ENCODE measurements around the gene PDE4B. TPM values are rescaled to one million over a fixed set of nuclear protein-coding genes. Genes with fewer than 3 reads are reported as not detected.
"Not testable (repeated sequence)": the region's sequence is repeated elsewhere in the genome, so short reads cannot be mapped to it uniquely, and the experiment has no call there.

The PDE4B gene
- total and polyA plus RNA-seq, 9 donors = 1.7 to 8.2 (median 5.1) TPM

DNA sequence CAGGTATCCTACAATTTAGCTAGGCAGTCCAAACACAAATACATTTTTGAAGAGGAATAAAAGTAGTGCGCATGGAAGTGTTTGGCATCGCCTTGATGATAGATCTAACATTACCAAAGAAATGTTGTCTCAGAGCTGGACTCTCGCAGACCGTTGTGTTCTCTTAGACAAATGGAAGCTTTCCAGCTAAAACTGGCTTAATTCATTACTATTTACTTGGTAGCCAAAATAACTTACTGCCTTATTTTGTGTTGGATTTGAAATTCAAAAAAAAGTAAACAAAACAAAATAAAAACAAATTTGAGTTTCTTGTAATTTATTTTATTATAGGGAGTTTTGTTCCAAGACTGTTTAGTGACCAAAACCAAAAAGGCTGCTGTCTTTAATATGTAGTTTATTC is 51.6 kb downstream of the PDE4B start:
- no peaks in the 10 kb centered on the region for H3K4me1 ChIP-seq (ENCODE audit: insufficient read depth)
- no peak overlapping the region for H3K27ac ChIP-seq
- H3K9me3 ChIP-seq = no peaks in the 10 kb centered on the region
- DNase-seq = no peak
- intact Hi-C loops (cut with DNase I) = no loop called here
- no peak for TF ChIP-seq POLR2A (IDR thresholded peaks at IDR 0.05)
- WGBS, 3 donors = 6 to 18% (median 13%) methylated on average over 4 of the region's 4 CpGs
- no peaks in the 10 kb centered on the region for H3K27me3 ChIP-seq
- no peak overlapping the region for H3K4me3 ChIP-seq
- no peaks in the 10 kb centered on the region for H3K36me3 ChIP-seq

DNA sequence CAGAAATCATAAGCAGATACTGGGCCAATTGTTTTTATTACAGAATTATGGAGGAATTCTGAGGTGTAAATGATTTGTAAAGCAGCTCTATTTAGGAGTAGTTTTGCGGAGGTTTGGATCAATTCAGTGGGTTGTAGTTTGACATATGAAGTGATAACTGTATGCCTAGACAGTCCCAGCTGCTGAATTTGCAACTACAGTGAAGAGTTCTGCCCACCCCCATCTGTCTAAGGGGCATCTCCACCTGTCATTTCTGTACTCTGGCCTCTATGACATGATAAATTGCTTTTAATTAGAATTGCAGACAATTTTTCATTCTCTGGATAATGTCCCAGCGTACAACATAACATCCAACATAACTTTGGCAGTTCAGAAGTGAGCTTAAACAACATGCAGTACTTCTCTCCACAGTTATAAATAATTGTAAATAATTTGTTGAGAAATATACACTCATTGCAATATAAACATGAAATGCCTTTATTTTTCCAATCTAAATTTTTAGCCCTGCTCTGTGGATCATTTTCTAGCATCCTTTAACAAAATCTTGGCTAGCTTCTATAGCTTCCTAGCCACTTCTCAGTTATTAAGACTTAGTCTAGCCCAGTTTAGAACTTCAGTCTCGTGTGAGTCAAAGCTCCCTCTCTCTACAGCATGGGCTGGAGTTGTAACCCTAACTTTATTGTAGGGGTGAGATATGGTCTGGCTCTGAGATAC is 52.3 kb downstream of the PDE4B start:
- Histone ChIP-seq H3K4me3 (no peak overlapping the region), H3K27me3 (no peaks in the 10 kb centered on the region), H3K4me1 (ENCODE audit: insufficient read depth) (no peaks in the 10 kb centered on the region), H3K9me3 (no peaks in the 10 kb centered on the region), H3K27ac (no peak overlapping the region), H3K36me3 (no peaks in the 10 kb centered on the region)
- WGBS, 3 donors = 8 to 18% (median 11%) methylated on average over 3 of the region's 3 CpGs
- no peak for DNase-seq
- intact Hi-C loops (cut with DNase I) = no loop called here
- TF ChIP-seq EP300 (IDR thresholded peaks at IDR 0.05) (no peak), POLR2A (IDR thresholded peaks at IDR 0.05) (no peak)
- TF ChIP-seq, protein P1, sequence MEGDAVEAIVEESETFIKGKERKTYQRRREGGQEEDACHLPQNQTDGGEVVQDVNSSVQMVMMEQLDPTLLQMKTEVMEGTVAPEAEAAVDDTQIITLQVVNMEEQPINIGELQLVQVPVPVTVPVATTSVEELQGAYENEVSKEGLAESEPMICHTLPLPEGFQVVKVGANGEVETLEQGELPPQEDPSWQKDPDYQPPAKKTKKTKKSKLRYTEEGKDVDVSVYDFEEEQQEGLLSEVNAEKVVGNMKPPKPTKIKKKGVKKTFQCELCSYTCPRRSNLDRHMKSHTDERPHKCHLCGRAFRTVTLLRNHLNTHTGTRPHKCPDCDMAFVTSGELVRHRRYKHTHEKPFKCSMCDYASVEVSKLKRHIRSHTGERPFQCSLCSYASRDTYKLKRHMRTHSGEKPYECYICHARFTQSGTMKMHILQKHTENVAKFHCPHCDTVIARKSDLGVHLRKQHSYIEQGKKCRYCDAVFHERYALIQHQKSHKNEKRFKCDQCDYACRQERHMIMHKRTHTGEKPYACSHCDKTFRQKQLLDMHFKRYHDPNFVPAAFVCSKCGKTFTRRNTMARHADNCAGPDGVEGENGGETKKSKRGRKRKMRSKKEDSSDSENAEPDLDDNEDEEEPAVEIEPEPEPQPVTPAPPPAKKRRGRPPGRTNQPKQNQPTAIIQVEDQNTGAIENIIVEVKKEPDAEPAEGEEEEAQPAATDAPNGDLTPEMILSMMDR (IDR thresholded peaks at IDR 0.05) = no peak

DNA sequence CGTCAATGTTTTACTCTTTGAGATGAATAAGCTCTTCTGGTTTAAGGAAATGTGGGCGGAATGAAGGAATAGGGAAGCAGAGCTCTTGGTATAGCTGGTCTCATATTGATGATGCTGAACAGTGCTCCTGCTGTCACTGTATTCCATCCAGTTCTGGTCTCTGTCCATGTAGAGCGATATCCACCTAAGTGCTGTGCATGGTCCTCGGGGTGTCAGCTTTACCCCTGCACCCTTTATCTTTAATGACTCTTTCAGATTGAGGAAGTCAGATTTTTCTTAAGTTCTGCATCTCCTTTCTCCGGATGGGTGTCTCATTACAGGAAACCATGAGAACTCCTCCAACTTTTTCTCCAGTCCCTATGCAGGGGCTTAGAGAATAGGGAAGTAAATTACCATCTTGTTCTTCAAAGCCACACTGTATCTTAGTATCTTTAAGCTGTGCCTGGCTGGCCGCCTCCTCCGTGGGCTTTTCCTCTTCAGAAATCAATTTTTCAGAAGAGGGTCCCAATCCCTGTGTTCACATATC is 52.9 kb downstream of the PDE4B start:
- Histone ChIP-seq H3K4me3 (no peak overlapping the region), H3K4me1 (ENCODE audit: insufficient read depth) (no peaks in the 10 kb centered on the region), H3K9me3 (no peaks in the 10 kb centered on the region), H3K27ac (no peak overlapping the region), H3K27me3 (no peaks in the 10 kb centered on the region), H3K36me3 (no peaks in the 10 kb centered on the region)
- no peak for DNase-seq
- TF ChIP-seq, protein P1 (IDR thresholded peaks at IDR 0.05) = no peak
- TF ChIP-seq POLR2A (IDR thresholded peaks at IDR 0.05) (no peak), EP300 (IDR thresholded peaks at IDR 0.05) (no peak)
- intact Hi-C loops (cut with DNase I) = no loop called here
- WGBS, 3 donors = 76 to 84% (median 79%) methylated on average over 7 of the region's 7 CpGs

DNA sequence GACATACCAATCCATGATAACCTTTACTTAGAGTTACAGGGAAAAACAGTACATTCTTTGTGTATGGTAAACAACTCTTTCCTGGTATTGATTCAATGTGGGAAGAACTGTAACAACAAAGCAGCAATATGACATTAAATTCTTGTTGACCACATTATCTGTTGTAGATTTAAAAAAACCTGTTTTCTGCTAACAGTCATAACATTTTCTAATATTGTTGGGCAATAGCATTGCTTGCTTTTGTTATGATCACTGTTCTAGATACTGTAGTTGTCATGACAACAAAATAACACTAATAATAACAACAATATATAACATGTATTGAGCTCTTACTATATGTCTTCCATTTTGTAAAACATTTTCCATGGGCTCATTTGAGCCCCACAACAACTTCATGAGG is 54.2 kb downstream of the PDE4B start:
- Histone ChIP-seq H3K9me3 (no peaks in the 10 kb centered on the region), H3K36me3 (no peaks in the 10 kb centered on the region), H3K27ac (no peak overlapping the region), H3K4me1 (ENCODE audit: insufficient read depth) (no peaks in the 10 kb centered on the region), H3K4me3 (no peak overlapping the region), H3K27me3 (no peaks in the 10 kb centered on the region)
- TF ChIP-seq, protein P1 (IDR thresholded peaks at IDR 0.05) = no peak
- TF ChIP-seq POLR2A (IDR thresholded peaks at IDR 0.05) (no peak), EP300 (IDR thresholded peaks at IDR 0.05) (no peak)
- DNase-seq = no peak
- intact Hi-C loops (cut with DNase I) = no loop called here

DNA sequence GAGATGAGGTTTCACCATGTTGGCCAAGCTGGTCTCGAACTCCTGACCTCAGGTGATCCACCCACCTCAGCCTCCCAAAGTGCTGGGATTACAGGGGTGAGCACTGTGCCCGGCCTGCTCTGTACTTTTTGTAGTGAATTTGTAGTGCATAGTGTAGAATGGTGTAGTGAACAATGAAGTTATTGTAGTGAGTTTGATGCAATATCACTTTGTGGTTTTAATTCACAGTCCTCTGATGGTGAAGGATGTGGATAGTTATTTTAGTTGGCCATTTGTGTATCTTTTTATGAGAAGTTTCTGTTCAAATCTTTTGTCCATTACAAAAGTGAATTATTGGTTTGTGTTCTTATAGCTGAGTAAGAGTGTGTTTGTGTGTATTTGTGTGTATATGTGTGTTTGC is 57.6 kb downstream of the PDE4B start:
- H3K4me3 ChIP-seq = no peak overlapping the region
- H3K36me3 ChIP-seq = no peaks in the 10 kb centered on the region
- intact Hi-C loops (cut with DNase I) = no loop called here
- H3K27ac ChIP-seq = no peak overlapping the region
- H3K9me3 ChIP-seq = no peaks in the 10 kb centered on the region
- no peaks in the 10 kb centered on the region for H3K27me3 ChIP-seq
- H3K4me1 ChIP-seq (ENCODE audit: insufficient read depth) = no peaks in the 10 kb centered on the region
- TF ChIP-seq, protein P1 (IDR thresholded peaks at IDR 0.05) = no peak
- TF ChIP-seq EP300 (IDR thresholded peaks at IDR 0.05) (no peak), POLR2A (IDR thresholded peaks at IDR 0.05) (no peak)
- DNase-seq = no peak
- WGBS, 3 donors = 82 to 97% (median 91%) methylated on average over 2 of the region's 2 CpGs

DNA sequence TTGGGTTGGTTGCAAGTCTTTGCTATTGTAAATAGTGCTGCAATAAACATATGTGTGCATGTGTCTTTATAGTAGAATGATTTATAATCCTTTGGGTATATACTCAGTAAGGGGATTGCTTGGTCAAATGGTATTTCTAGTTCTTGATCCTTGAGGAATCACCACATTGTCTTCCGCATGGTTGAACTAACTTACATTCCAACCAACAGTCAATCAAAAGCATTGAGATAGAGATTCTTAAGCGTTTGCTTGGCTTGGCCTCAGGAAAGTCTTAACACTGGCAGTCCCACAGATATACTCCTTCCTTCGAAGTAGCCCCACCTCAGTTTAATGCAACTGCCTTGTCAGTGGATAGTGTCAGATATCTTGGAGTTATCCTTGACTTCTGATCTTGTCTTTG is 63.9 kb downstream of the PDE4B start:
- DNase-seq; H3K36me3 ChIP-seq; H3K9me3 ChIP-seq; intact Hi-C loops (cut with DNase I); H3K27ac ChIP-seq; H3K4me3 ChIP-seq; H3K27me3 ChIP-seq; H3K4me1 ChIP-seq (ENCODE audit: insufficient read depth): not testable (repeated sequence)
- 81 to 84% (median 83%) methylated on average over 3 of the region's 3 CpGs for WGBS, 3 donors
